Measurements from ENCODE around the gene WBP2. TPM values are rescaled to one million over a fixed set of nuclear protein-coding genes. Genes with fewer than 3 reads are reported as not detected.

The WBP2 gene
- polyA plus RNA-seq, 1 donor from 2014 or later, result 21.7 TPM

DNA sequence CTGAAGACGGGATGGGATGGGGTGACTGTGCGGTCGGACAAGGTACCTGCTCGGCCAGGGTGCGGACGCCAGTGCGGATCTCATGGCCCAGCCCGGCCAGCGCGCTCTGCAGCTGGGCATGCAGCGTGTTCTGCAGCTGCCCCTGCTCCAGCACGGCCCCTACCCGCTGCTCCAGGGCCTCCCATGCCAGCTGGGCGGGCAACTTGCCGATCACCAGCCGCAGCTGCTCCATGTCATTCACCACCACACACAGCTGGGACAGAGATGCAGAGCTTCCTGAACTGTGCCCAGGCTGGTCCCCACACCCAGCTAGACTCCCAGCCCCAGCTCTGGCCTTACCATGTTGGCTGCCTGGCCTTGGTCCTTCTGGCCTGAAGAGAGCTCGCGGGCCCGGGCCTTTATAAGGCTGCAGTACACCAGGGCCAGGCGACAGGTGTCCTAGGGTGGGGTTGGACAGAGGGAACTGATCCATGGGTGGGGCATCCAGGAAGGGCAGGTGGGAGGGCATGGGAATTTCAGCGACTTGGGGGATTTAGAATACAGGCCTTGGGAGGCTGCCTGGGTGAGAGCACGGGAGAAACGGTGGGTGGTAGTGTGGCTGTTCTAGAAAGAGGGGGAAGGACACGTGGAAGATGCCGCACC is 20.7 kb downstream of the WBP2 start:
- H3K27me3 ChIP-seq (ENCODE audit: insufficient read depth, low read depth, low read length), result no peaks in the 10 kb centered on the region
- no peaks in the 10 kb centered on the region for H3K36me3 ChIP-seq (ENCODE audit: insufficient read depth, low read length)
- H4K20me1 ChIP-seq (ENCODE audit: insufficient read depth), result no peaks in the 10 kb centered on the region
- no peaks in the 10 kb centered on the region for H3F3A ChIP-seq (ENCODE audit: insufficient read depth, low read length, poor library complexity, severe bottlenecking)
- no peak overlapping the region for H3K4me2 ChIP-seq (ENCODE audit: low read length)
- H3K9me2 ChIP-seq (ENCODE audit: insufficient read depth, low read length), result no peaks in the 10 kb centered on the region
- H3K27ac ChIP-seq (ENCODE audit: low read length), result no peak overlapping the region
- no peak overlapping the region for H3K4me3 ChIP-seq (ENCODE audit: low read length)
- TF ChIP-seq, protein P1, sequence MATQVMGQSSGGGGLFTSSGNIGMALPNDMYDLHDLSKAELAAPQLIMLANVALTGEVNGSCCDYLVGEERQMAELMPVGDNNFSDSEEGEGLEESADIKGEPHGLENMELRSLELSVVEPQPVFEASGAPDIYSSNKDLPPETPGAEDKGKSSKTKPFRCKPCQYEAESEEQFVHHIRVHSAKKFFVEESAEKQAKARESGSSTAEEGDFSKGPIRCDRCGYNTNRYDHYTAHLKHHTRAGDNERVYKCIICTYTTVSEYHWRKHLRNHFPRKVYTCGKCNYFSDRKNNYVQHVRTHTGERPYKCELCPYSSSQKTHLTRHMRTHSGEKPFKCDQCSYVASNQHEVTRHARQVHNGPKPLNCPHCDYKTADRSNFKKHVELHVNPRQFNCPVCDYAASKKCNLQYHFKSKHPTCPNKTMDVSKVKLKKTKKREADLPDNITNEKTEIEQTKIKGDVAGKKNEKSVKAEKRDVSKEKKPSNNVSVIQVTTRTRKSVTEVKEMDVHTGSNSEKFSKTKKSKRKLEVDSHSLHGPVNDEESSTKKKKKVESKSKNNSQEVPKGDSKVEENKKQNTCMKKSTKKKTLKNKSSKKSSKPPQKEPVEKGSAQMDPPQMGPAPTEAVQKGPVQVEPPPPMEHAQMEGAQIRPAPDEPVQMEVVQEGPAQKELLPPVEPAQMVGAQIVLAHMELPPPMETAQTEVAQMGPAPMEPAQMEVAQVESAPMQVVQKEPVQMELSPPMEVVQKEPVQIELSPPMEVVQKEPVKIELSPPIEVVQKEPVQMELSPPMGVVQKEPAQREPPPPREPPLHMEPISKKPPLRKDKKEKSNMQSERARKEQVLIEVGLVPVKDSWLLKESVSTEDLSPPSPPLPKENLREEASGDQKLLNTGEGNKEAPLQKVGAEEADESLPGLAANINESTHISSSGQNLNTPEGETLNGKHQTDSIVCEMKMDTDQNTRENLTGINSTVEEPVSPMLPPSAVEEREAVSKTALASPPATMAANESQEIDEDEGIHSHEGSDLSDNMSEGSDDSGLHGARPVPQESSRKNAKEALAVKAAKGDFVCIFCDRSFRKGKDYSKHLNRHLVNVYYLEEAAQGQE (IDR thresholded peaks at IDR 0.05; ENCODE audit: borderline replicate concordance), result no peak
- TF ChIP-seq EP300 (conservative IDR thresholded peaks at IDR 0.05; ENCODE audit: poor library complexity, severe bottlenecking), result no peak
- TF ChIP-seq MXI1 (conservative IDR thresholded peaks at IDR 0.05; ENCODE audit: poor library complexity, severe bottlenecking), result no peak
- TF ChIP-seq TAF1 (IDR thresholded peaks at IDR 0.05; ENCODE audit: low read depth), result no peak
- TF ChIP-seq SMC3 (conservative IDR thresholded peaks at IDR 0.05; ENCODE audit: poor library complexity), result no peak
- TF ChIP-seq RAD21 (conservative IDR thresholded peaks at IDR 0.05), result no peak
- TF ChIP-seq, protein P2, sequence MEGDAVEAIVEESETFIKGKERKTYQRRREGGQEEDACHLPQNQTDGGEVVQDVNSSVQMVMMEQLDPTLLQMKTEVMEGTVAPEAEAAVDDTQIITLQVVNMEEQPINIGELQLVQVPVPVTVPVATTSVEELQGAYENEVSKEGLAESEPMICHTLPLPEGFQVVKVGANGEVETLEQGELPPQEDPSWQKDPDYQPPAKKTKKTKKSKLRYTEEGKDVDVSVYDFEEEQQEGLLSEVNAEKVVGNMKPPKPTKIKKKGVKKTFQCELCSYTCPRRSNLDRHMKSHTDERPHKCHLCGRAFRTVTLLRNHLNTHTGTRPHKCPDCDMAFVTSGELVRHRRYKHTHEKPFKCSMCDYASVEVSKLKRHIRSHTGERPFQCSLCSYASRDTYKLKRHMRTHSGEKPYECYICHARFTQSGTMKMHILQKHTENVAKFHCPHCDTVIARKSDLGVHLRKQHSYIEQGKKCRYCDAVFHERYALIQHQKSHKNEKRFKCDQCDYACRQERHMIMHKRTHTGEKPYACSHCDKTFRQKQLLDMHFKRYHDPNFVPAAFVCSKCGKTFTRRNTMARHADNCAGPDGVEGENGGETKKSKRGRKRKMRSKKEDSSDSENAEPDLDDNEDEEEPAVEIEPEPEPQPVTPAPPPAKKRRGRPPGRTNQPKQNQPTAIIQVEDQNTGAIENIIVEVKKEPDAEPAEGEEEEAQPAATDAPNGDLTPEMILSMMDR (IDR thresholded peaks at IDR 0.05; ENCODE audit: poor library complexity, severe bottlenecking), result no peak
- H2AFZ ChIP-seq (ENCODE audit: low read depth, low read length), result no peak overlapping the region
- no peak overlapping the region for H3K9ac ChIP-seq (ENCODE audit: low read length)
- H3K9me3 ChIP-seq (ENCODE audit: low read length), result no peaks in the 10 kb centered on the region
- no peaks in the 10 kb centered on the region for H3K79me2 ChIP-seq (replicated peaks; ENCODE audit: insufficient read depth, low read length)

DNA sequence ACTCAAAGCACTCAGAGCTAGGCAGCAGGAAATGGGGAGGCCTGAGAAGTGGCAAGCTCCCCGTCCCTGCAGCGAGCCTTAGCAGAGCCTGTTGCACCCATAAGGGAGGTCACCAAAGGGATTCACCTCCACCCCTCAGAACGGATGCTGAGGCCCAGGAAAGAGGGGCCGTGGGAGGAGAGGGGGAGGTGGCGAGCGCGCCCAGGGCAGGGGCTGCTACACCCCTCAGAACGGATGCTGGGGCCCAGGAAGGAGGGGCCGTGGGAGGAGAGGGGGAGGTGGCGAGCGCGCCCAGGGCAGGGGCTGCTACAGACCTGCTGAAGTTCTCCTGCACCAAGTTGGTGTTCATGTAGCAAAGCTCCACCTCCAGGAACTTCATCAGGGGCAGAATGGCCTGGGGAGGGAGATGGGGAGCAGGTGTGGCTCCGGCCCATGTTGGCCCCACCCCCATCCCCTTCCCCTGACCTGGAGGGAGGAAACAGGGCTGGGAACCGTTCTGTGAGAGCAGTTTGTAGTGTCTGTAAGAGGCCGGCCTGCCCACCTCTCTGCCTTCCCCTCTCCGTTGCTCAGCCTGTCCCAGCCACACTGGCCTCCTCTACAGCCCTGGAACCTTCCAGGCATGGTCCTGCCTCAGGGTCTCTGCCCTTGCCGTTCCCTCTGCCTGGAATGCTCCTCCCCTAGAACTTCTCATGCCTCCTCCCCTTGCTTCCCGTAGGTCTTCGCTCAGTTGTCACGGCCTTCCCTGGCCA is 22.3 kb downstream of the WBP2 start:
- no peak overlapping the region for H3K27ac ChIP-seq (ENCODE audit: low read length)
- H3K9me3 ChIP-seq (ENCODE audit: low read length), result no peaks in the 10 kb centered on the region
- H3K79me2 ChIP-seq (replicated peaks; ENCODE audit: insufficient read depth, low read length), result no peaks in the 10 kb centered on the region
- no peaks in the 10 kb centered on the region for H3F3A ChIP-seq (ENCODE audit: insufficient read depth, low read length, poor library complexity, severe bottlenecking)
- H3K36me3 ChIP-seq (ENCODE audit: insufficient read depth, low read length), result no peaks in the 10 kb centered on the region
- no peak overlapping the region for H3K4me3 ChIP-seq (ENCODE audit: low read length)
- no peak overlapping the region for H3K9ac ChIP-seq (ENCODE audit: low read length)
- no peak overlapping the region for H2AFZ ChIP-seq (ENCODE audit: low read depth, low read length)
- TF ChIP-seq SMC3 (conservative IDR thresholded peaks at IDR 0.05; ENCODE audit: poor library complexity) (no peak), EZH2 (IDR thresholded peaks at IDR 0.05; ENCODE audit: borderline replicate concordance, insufficient read depth, low read length, poor library complexity, severe bottlenecking) (no peak), MXI1 (conservative IDR thresholded peaks at IDR 0.05; ENCODE audit: poor library complexity, severe bottlenecking) (no peak), RAD21 (conservative IDR thresholded peaks at IDR 0.05) (no peak)
- TF ChIP-seq, protein P1 (IDR thresholded peaks at IDR 0.05; ENCODE audit: borderline replicate concordance), result no peak
- no peaks in the 10 kb centered on the region for H3K9me2 ChIP-seq (ENCODE audit: insufficient read depth, low read length)
- no peak overlapping the region for H3K4me2 ChIP-seq (ENCODE audit: low read length)
- no peaks in the 10 kb centered on the region for H4K20me1 ChIP-seq (ENCODE audit: insufficient read depth)
- H3K27me3 ChIP-seq (ENCODE audit: insufficient read depth, low read depth, low read length), result no peaks in the 10 kb centered on the region
